Keratinocyte (primary cell): Measurements from ENCODE around the gene SENP1. TPM values are rescaled to one million over a fixed set of nuclear protein-coding genes. Genes with fewer than 3 reads are reported as not detected.

ENCODE experiments used
- DNase-seq: peaks from one replicate; pipeline ENCODE4 v3.0.0-alpha.2; 2011; ENCODE audit warnings: low read depth, missing footprints, low spot score
- FAIRE-seq: peaks from 2 replicates; lab custom pipeline; 2011; peaks lifted over from hg19 to GRCh38; lab: Jason Lieb, UNC
- H2AFZ ChIP-seq: 2 replicates; pipeline ENCODE4 v1.6.0; 2012; ENCODE audit warnings: low read length, control low read depth, inconsistent platforms; ENCODE audit not compliant: control insufficient read depth
- H3K27ac ChIP-seq: 2 replicates; pipeline ENCODE4 v1.5.1; 2011; ENCODE audit warnings: low read length; ENCODE audit not compliant: control insufficient read depth, insufficient read depth
- H3K27me3 ChIP-seq: 3 replicates; pipeline ENCODE4 v1.6.0; 2011; ENCODE audit warnings: low read length; ENCODE audit not compliant: control insufficient read depth, insufficient read depth; ENCODE audit errors: extremely low read depth
- H3K36me3 ChIP-seq, 2 experiments: 2 replicates in 1 of 2; 3 replicates in 1 of 2; pipeline ENCODE4 v1.5.1; 2011; ENCODE audit warnings: low read length in 2 of 2, mild to moderate bottlenecking in 1 of 2; ENCODE audit not compliant: control insufficient read depth in 2 of 2, insufficient read depth in 2 of 2; ENCODE audit errors: extremely low read depth in 1 of 2
- H3K4me1 ChIP-seq: 3 replicates; pipeline ENCODE4 v1.5.1; 2011; ENCODE audit warnings: low read length; ENCODE audit not compliant: control insufficient read depth, insufficient read depth; ENCODE audit errors: extremely low read depth
- H3K4me2 ChIP-seq: 3 replicates; pipeline ENCODE4 v1.6.0; 2011; ENCODE audit warnings: low read depth, low read length; ENCODE audit not compliant: control insufficient read depth, insufficient read depth; ENCODE audit errors: extremely low read depth
- H3K4me3 ChIP-seq, 3 experiments: fragments of 200-600 bp in 1 of 3; sonication (generic) in 1 of 3; 2 replicates in 2 of 3; 3 replicates in 1 of 3; pipeline ENCODE4 v1.5.1; 2011 to 2016; ENCODE audit warnings: low read length in 3 of 3, mild to moderate bottlenecking in 3 of 3, control low read depth in 2 of 3, inconsistent platforms in 1 of 3, low read depth in 1 of 3, mixed read lengths in 1 of 3, mixed run types in 1 of 3, moderate library complexity in 1 of 3; ENCODE audit not compliant: control insufficient read depth in 2 of 3, insufficient read depth in 2 of 3; ENCODE audit errors: extremely low read depth in 1 of 3
- H3K79me2 ChIP-seq: 2 replicates; pipeline ENCODE4 v1.6.0; 2012; ENCODE audit warnings: low read length; ENCODE audit not compliant: control insufficient read depth, insufficient read depth
- H3K9ac ChIP-seq: 3 replicates; pipeline ENCODE4 v1.6.0; 2011; ENCODE audit warnings: low read length; ENCODE audit not compliant: control insufficient read depth, insufficient read depth; ENCODE audit errors: extremely low read depth
- H3K9me1 ChIP-seq: 3 replicates; pipeline ENCODE4 v1.6.0; 2011; ENCODE audit warnings: low read length; ENCODE audit not compliant: control insufficient read depth, insufficient read depth; ENCODE audit errors: extremely low read depth
- H3K9me3 ChIP-seq: 2 replicates; pipeline ENCODE4 v1.5.1; 2012; ENCODE audit warnings: low read depth, low read length; ENCODE audit not compliant: control insufficient read depth
- H4K20me1 ChIP-seq: 3 replicates; pipeline ENCODE4 v1.6.0; 2011; ENCODE audit warnings: low read length; ENCODE audit not compliant: control insufficient read depth, insufficient read depth; ENCODE audit errors: extremely low read depth
- CTCF ChIP-seq, 3 experiments: IDR thresholded peaks in 1 of 3; conservative IDR thresholded peaks in 1 of 3; optimal IDR thresholded peaks in 1 of 3; 2 replicates in 2 of 3; 3 replicates in 1 of 3; pipeline versions ENCODE3 to v1.5.1; 2011; ENCODE audit warnings: low read length in 3 of 3, mild to moderate bottlenecking in 3 of 3, moderate library complexity in 2 of 3, control low read depth in 1 of 3, inconsistent platforms in 1 of 3; ENCODE audit not compliant: insufficient read depth in 2 of 3; ENCODE audit errors: extremely low read depth in 1 of 3
- EZH2 ChIP-seq: IDR thresholded peaks from one replicate; pipeline ENCODE4 v1.6.1; 2012; ENCODE audit warnings: inconsistent platforms, mild to moderate bottlenecking, low read length, moderate library complexity
- dilution Hi-C: fragments of 300-500 bp; cut with MboI; formaldehyde crosslinking; loops from one replicate; pipeline ENCODE4 v1.7.0; 2020; ENCODE audit warnings: low sequenced_read_pairs; ENCODE audit not compliant: extremely low pct_ligation_motif_present
- polyA plus RNA-seq, 5 experiments: library from polyadenylated mRNA; depleted of rRNA in 3 of 5; stranded (reverse) in 3 of 5; stranded (forward) in 1 of 5; unstranded in 1 of 5; fragments of >200 nt; gene quantifications; 1 replicate in 1 of 5; 2 replicates in 3 of 5; 3 replicates in 1 of 5; pipeline versions ENCODE4 v1.2.1 to v1.2.3, GENCODE V29; 2011 to 2012; ENCODE audit warnings: missing spikeins in 2 of 5, low read depth in 1 of 5, low replicate concordance in 1 of 5

The SENP1 gene
- polyA plus RNA-seq, 1 donor (not counting 4 experiments of a cell fraction or from before 2014, with no cell fraction given): 15.4 TPM

- Histone ChIP-seq H3K27ac (peak overlapping the region; percentile 98), H4K20me1 (no peaks in the 10 kb centered on the region), H2AFZ (peak overlapping the region; percentile 99), H3K9me3 (no peaks in the 10 kb centered on the region), H3K4me1 (peaks cover 17% of the 10 kb centered on the region), H3K36me3 (no peaks in the 10 kb centered on the region), H3K27me3 (no peaks in the 10 kb centered on the region), H3K4me2 (peak overlapping the region; percentile 90), H3K9me1 (no peaks in the 10 kb centered on the region), H3K9ac (peak overlapping the region; percentile 98), H3K79me2 (peaks cover 31% of the 10 kb centered on the region), H3K4me3 (peak overlapping the region; percentile 82 to 91 (median 91))
- no peak for DNase-seq
- dilution Hi-C loops: no loop called here
- TF ChIP-seq EZH2 (no peak), CTCF (optimal IDR thresholded peaks at IDR 0.05 in 1 of 3, IDR thresholded peaks at IDR 0.05 in 1 of 3, conservative IDR thresholded peaks at IDR 0.05 in 1 of 3; ENCODE audit: extremely low read depth in 1 of 3, insufficient read depth in 2 of 3, low read length in 3 of 3) (no peak)
- no peak for FAIRE-seq
Observed at GRCh38 chr12:48106681-48107613, 1.1 kb upstream of the SENP1 start.

GRCh38 chr12:48105321-48105866, 485 bp downstream of the SENP1 start:
- peak overlapping the region; percentile 99 for H2AFZ ChIP-seq
- DNase-seq (no peak), FAIRE-seq (no peak)
- TF ChIP-seq EZH2 (no peak), CTCF (optimal IDR thresholded peaks at IDR 0.05 in 1 of 3, IDR thresholded peaks at IDR 0.05 in 1 of 3, conservative IDR thresholded peaks at IDR 0.05 in 1 of 3; ENCODE audit: extremely low read depth in 1 of 3, insufficient read depth in 2 of 3, low read length in 3 of 3) (no peak)
- dilution Hi-C loops: no loop called here
- H3K4me1 ChIP-seq: peaks cover 17% of the 10 kb centered on the region
- H3K9me1 ChIP-seq: no peaks in the 10 kb centered on the region
- no peaks in the 10 kb centered on the region for H3K9me3 ChIP-seq
- peak overlapping the region; percentile 90 for H3K4me2 ChIP-seq
- no peaks in the 10 kb centered on the region for H3K27me3 ChIP-seq
- H3K79me2 ChIP-seq: peaks cover 38% of the 10 kb centered on the region
- peak overlapping the region; percentile 98 for H3K9ac ChIP-seq
- no peaks in the 10 kb centered on the region for H3K36me3 ChIP-seq
- no peaks in the 10 kb centered on the region for H4K20me1 ChIP-seq
- peak overlapping the region; percentile 98 for H3K27ac ChIP-seq
- peak overlapping the region; percentile 82 to 91 (median 91) for H3K4me3 ChIP-seq
